ENCODE measurements around the gene TBR1. TPM values are rescaled to one million over a fixed set of nuclear protein-coding genes. Genes with fewer than 3 reads are reported as not detected.

TBR1 gene
- total RNA-seq, 2 donors from 2014 or later = 0.02 to 0.05 TPM

GRCh38 chr2:161418275-161418714, 2.2 kb downstream of the TBR1 start:
- Mint-ChIP-seq H3K36me3 (ENCODE audit: insufficient read depth in 2 of 2) (peaks cover 0 to 3% of the 10 kb centered on the region in 2 donors), H3K27me3 (ENCODE audit: low read depth) (peaks cover 94% of the 10 kb centered on the region), H3K4me3 (peak overlapping the region; percentile 83 to 84), H3K4me1 (ENCODE audit: low read depth) (peaks cover 62% of the 10 kb centered on the region), H3K27ac (no peak overlapping the region), H3K9me3 (no peaks in the 10 kb centered on the region)
- peak in 1 of 2 donors; percentile 3 for DNase-seq
- no peak for ATAC-seq (replicated peaks in 1 of 2)

- Mint-ChIP-seq H3K36me3 (ENCODE audit: insufficient read depth in 2 of 2) (peaks cover 0 to 2% of the 10 kb centered on the region in 2 donors), H3K27ac (no peak overlapping the region), H3K4me3 (peak overlapping the region; percentile 83 to 84), H3K9me3 (no peaks in the 10 kb centered on the region), H3K27me3 (ENCODE audit: low read depth) (peaks cover 89% of the 10 kb centered on the region), H3K4me1 (ENCODE audit: low read depth) (peaks cover 59% of the 10 kb centered on the region)
- no peak for ATAC-seq (replicated peaks in 1 of 2)
- DNase-seq = peak in 1 of 2 donors; percentile 13
Measured at GRCh38 chr2:161418715-161419637, 2.9 kb downstream of the TBR1 start.

DNA sequence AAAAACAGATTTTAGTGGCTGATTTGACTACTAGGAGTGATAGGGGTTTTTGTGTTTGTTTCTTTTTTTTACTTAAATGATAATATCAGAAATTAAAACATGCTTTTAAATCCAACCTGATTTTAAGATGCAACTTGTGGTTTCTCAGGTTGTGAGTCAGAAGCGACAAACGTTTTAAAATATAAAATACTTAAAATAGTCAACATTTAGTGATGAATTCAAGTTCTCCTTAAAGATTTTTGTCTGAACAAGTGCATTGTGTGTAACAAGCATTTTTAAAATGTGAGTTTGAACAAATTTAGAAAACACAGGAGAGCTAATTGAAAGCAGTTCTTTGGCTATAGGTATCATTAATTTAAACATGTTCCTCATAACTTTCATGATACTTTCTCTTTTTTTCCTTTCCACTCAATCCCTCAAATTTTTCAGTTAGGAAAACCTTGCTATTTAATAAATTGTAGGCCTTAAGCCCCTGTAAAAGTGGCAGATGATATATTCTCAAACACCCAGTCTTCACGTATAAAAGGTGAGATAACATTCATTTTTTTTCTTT, 3.6 kb downstream of the TBR1 start:
- Mint-ChIP-seq H3K4me3 (peak overlapping the region; percentile 83 to 84), H3K9me3 (no peaks in the 10 kb centered on the region), H3K4me1 (ENCODE audit: low read depth) (peaks cover 61% of the 10 kb centered on the region), H3K27ac (no peak overlapping the region), H3K27me3 (ENCODE audit: low read depth) (peaks cover 92% of the 10 kb centered on the region), H3K36me3 (ENCODE audit: insufficient read depth in 2 of 2) (peaks cover 3 to 5% of the 10 kb centered on the region in 2 donors)
- ATAC-seq (replicated peaks in 1 of 2) = no peak
- DNase-seq = no peak

DNA sequence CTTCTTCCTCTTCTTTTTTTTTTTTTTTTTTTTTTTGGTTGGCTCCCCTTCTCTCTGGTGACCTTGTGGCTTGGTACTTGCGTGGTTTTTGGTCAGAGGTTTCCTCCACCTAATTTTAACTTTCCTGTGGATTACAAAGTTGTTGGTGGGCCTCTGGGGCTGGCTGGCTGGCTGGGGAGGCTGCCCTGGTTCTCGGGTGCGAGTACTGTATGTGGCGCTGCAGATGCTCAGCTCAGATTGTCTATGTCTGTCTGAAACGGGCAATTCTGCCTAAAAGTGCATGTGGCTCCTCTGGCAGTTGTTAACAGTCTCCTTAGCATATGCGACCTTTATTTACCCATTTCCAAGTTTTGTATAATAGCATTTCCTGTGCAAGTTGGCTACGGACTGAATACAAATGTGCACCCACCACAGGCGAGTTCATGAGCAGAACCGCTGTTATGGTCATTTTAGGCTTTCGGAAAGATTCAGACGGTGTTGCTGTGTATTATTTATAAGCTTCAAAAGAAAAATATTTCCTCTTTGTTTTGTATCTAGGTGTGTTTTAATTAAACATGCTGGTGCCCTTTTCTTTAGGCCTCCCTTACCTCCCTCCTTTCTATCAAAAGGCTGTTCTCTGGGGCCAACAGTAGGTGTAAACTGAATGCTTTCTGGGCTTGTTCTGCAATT, 4.4 kb downstream of the TBR1 start:
- Mint-ChIP-seq H3K27me3 (ENCODE audit: low read depth) (peaks cover 92% of the 10 kb centered on the region), H3K36me3 (ENCODE audit: insufficient read depth in 2 of 2) (peaks cover 3 to 6% of the 10 kb centered on the region in 2 donors), H3K27ac (no peak overlapping the region), H3K4me3 (peak overlapping the region in 1 of 2 donors; percentile 50), H3K9me3 (no peaks in the 10 kb centered on the region), H3K4me1 (ENCODE audit: low read depth) (peaks cover 55% of the 10 kb centered on the region)
- ATAC-seq (replicated peaks in 1 of 2) (no peak), DNase-seq (no peak)

- ATAC-seq (replicated peaks in 1 of 2) (no peak), DNase-seq (no peak)
- Mint-ChIP-seq H3K4me3 (no peak overlapping the region), H3K9me3 (no peaks in the 10 kb centered on the region), H3K4me1 (ENCODE audit: low read depth) (peaks cover 53% of the 10 kb centered on the region), H3K27me3 (ENCODE audit: low read depth) (peaks cover 92% of the 10 kb centered on the region), H3K27ac (no peak overlapping the region), H3K36me3 (ENCODE audit: insufficient read depth in 2 of 2) (peaks cover 4 to 6% of the 10 kb centered on the region in 2 donors)
Measured at GRCh38 chr2:161421686-161422085, 5.6 kb downstream of the TBR1 start.

GRCh38 chr2:161422816-161423403, 6.8 kb downstream of the TBR1 start:
- peak overlapping the region; percentile 43 to 62 for H3K4me3 Mint-ChIP-seq
- H3K36me3 Mint-ChIP-seq (ENCODE audit: insufficient read depth in 2 of 2) = peaks cover 4 to 11% of the 10 kb centered on the region in 2 donors
- H3K4me1 Mint-ChIP-seq (ENCODE audit: low read depth) = peaks cover 50% of the 10 kb centered on the region

DNA sequence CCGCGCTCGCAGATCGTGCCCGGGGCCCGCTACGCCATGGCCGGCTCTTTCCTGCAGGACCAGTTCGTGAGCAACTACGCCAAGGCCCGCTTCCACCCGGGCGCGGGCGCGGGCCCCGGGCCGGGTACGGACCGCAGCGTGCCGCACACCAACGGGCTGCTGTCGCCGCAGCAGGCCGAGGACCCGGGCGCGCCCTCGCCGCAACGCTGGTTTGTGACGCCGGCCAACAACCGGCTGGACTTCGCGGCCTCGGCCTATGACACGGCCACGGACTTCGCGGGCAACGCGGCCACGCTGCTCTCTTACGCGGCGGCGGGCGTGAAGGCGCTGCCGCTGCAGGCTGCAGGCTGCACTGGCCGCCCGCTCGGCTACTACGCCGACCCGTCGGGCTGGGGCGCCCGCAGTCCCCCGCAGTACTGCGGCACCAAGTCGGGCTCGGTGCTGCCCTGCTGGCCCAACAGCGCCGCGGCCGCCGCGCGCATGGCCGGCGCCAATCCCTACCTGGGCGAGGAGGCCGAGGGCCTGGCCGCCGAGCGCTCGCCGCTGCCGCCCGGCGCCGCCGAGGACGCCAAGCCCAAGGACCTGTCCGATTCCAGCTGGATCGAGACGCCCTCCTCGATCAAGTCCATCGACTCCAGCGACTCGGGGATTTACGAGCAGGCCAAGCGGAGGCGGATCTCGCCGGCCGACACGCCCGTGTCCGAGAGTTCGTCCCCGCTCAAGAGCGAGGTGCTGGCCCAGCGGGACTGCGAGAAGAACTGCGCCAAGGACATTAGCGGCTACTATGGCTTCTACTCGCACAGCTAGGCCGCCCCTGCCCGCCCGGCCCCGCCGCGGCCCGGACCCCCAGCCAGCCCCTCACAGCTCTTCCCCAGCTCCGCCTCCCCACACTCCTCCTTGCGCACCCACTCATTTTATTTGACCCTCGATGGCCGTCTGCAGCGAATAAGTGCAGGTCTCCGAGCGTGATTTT, 7.6 kb downstream of the TBR1 start:
- Mint-ChIP-seq H3K9me3 (no peaks in the 10 kb centered on the region), H3K4me3 (peak overlapping the region; percentile 78 to 85), H3K36me3 (ENCODE audit: insufficient read depth in 2 of 2) (peaks cover 4 to 11% of the 10 kb centered on the region in 2 donors), H3K27ac (no peak overlapping the region), H3K4me1 (ENCODE audit: low read depth) (peaks cover 42% of the 10 kb centered on the region), H3K27me3 (ENCODE audit: low read depth) (peaks cover 86% of the 10 kb centered on the region)
- peak in 1 of 2 donors; percentile 23 for DNase-seq
- peak; percentile 55 for ATAC-seq (replicated peaks in 1 of 2)

More at GRCh38 chr2:161422816-161423403, 6.8 kb downstream of the TBR1 start:
- ATAC-seq (replicated peaks in 1 of 2) (no peak), DNase-seq (no peak)
- H3K9me3 Mint-ChIP-seq = no peaks in the 10 kb centered on the region
- H3K27ac Mint-ChIP-seq = no peak overlapping the region
- peaks cover 91% of the 10 kb centered on the region for H3K27me3 Mint-ChIP-seq (ENCODE audit: low read depth)

- ATAC-seq (replicated peaks in 1 of 2) (no peak), DNase-seq (peak in 1 of 2 donors; percentile 1)
- peak overlapping the region; percentile 47 for H3K27ac Mint-ChIP-seq
Measured at GRCh38 chr2:161424394-161424769, 8.3 kb downstream of the TBR1 start.

GRCh38 chr2:161424891-161425727, 9.0 kb downstream of the TBR1 start:
- H3K27me3 Mint-ChIP-seq (ENCODE audit: low read depth) = peaks cover 88% of the 10 kb centered on the region
- no peaks in the 10 kb centered on the region for H3K9me3 Mint-ChIP-seq
- no peak for ATAC-seq (replicated peaks in 1 of 2)
- peak overlapping the region; percentile 47 for H3K27ac Mint-ChIP-seq
- H3K36me3 Mint-ChIP-seq (ENCODE audit: insufficient read depth in 2 of 2) = peaks cover 4 to 11% of the 10 kb centered on the region in 2 donors
- no peak for DNase-seq
- peak overlapping the region; percentile 78 to 85 for H3K4me3 Mint-ChIP-seq
- H3K4me1 Mint-ChIP-seq (ENCODE audit: low read depth) = peaks cover 34% of the 10 kb centered on the region

More at GRCh38 chr2:161424394-161424769, 8.3 kb downstream of the TBR1 start:
- H3K4me1 Mint-ChIP-seq (ENCODE audit: low read depth) = peaks cover 37% of the 10 kb centered on the region
- peak overlapping the region; percentile 78 to 85 for H3K4me3 Mint-ChIP-seq
- H3K27me3 Mint-ChIP-seq (ENCODE audit: low read depth) = peaks cover 86% of the 10 kb centered on the region
- H3K9me3 Mint-ChIP-seq = no peaks in the 10 kb centered on the region
- peaks cover 4 to 11% of the 10 kb centered on the region in 2 donors for H3K36me3 Mint-ChIP-seq (ENCODE audit: insufficient read depth in 2 of 2)

GRCh38 chr2:161425728-161426454, 9.8 kb downstream of the TBR1 start:
- Mint-ChIP-seq H3K4me1 (ENCODE audit: low read depth) (peaks cover 29% of the 10 kb centered on the region), H3K4me3 (peak overlapping the region; percentile 32 to 66), H3K36me3 (ENCODE audit: insufficient read depth in 2 of 2) (peaks cover 4 to 11% of the 10 kb centered on the region in 2 donors), H3K27ac (no peak overlapping the region), H3K9me3 (no peaks in the 10 kb centered on the region), H3K27me3 (ENCODE audit: low read depth) (peaks cover 80% of the 10 kb centered on the region)
- DNase-seq (no peak), ATAC-seq (replicated peaks in 1 of 2) (no peak)
